Pulmonary artery endothelial cell (primary cell): ENCODE measurements around the gene KMT5C. TPM values are rescaled to one million over a fixed set of nuclear protein-coding genes. Genes with fewer than 3 reads are reported as not detected.
A peak's percentile ranks its signal among the peaks of the same experiment; 100 is the strongest.

ENCODE experiments used
- DNase-seq: peaks from one replicate; pipeline ENCODE4 v3.0.0-alpha.2; 2011; ENCODE audit warnings: low read depth, low spot score
- total RNA-seq: library from RNA; depleted of rRNA; stranded (reverse); fragments of >200 nt; gene quantifications from 2 replicates; pipeline ENCODE4 v1.2.3, GENCODE V29; 2014

The KMT5C gene
- total RNA-seq, 1 donor from 2014 or later, result 4.3 TPM

DNA sequence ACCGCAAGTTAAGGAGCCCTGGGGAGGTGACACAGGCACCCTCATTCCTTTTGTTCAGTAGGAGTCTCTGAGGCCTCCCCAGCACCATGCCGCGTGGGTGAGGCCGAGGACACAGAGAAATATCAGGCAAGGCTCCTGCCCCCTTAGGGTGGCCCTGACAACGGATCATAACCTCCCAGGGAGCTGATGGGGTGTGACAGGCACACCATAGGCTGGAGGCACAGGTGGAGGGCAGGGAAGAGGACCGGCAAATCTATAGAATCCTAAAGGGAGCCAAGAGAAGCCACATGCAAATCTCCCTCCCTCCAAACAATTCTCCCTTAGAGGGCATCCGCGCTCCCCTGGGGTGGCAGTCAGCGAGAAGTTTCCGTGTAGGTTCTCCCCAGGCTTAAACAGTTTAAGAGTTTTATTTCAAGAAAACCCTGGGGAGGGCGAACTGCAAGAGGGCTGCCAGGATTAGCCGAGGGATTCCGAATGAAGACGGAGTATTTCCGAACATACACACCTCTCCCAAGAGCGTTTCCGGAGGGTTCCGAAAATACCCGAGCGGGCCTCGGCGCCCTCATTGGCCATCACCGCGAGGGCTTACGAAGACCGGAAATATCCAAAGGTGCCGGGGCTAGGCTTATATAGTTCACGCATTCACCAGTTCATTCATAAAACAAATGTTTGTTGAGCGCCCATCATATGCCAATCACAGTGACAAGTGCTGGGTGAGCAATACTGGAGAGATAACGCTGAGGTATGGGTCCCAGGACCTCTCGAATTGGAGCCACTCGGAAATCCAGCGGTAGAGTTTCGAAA, 45.4 kb downstream of the KMT5C start:
- peak; percentile 63 for DNase-seq

DNA sequence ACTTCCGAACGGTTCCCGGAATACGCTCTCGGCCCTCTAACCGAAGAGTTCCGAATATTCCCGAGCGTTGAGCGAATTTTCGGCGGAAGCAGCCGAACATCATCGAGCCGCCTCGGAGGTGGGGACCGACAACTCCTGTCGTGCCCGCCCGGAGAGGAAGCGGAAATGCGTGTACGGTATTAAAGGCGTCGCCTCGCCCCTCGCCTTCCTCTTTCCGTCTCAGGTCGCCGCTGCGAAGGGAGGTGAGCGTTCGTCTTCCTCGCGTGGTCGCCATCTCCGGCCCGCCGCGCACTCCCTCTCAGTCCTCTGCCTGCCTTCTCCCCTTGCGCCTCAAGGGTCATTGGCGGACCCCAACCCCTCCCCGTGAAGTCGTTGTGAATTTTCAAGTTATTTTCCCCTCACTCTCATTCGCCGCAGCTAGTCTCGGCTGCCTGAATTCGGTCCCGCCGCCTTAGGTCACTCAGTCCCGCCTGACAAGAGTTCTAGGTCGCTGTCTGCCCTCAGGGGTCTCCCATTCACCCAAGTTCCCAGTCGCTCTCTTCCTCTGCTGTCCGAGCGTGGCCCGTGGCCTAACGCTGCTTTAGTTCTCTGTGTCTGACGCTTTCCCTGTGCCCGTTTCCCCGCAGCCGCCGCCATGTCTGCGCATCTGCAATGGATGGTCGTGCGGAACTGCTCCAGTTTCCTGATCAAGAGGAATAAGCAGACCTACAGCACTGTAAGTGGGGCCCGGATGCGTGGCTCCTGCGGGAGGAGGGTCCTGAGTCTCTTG, 46.2 kb downstream of the KMT5C start, which contains the start of gene RPL28:
RPL28 (plus strand) TSS at position 209 of the 769 bp plus-strand sequence; CDS start at position 635, 426 bp downstream.
- peak; percentile 90 for DNase-seq

DNA sequence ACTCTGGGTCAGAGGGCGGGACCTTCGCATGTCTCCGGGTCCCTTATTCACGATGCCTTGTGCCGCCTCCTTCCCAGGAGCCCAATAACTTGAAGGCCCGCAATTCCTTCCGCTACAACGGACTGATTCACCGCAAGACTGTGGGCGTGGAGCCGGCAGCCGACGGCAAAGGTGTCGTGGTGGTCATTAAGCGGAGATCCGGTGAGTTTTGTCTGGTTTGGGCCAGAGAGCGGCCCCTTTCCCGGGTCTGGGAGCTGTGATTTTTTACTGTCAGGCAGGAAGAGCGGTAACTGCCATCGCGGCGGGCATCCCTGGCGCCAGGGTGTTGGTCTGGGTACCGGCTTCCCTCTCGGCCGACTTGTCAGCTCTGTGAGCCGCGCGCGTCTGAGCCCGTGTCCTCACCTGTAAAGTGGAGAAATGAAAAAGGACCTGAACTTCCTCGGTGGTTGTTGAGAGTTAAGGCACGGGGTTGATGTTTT, 46.9 kb downstream of the KMT5C start:
- DNase-seq, result no peak

DNA sequence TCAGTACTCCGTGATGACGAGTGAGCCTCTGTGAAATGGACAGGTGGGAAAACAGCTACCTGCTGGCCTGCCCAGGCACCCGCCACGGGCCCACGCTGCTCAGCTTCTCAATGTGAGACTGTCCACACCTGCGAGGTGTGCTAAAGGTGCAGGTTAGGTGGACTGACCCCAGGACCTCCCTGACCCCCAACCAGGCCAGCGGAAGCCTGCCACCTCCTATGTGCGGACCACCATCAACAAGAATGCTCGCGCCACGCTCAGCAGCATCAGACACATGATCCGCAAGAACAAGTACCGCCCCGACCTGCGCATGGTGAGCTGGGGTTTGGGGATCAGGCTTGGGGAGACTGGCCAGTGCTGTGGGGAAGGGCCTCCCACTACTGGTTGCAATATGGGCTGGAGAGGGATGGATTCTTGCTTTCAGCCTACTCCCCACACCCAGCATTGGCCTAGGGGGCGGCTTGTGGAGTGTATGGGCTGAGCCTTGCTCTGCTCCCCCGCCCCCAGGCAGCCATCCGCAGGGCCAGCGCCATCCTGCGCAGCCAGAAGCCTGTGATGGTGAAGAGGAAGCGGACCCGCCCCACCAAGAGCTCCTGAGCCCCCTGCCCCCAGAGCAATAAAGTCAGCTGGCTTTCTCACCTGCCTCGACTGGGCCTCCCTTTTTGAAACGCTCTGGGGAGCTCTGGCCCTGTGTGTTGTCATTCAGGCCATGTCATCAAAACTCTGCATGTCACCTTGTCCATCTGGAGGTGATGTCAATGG, 48.2 kb downstream of the KMT5C start:
- no peak for DNase-seq

DNA sequence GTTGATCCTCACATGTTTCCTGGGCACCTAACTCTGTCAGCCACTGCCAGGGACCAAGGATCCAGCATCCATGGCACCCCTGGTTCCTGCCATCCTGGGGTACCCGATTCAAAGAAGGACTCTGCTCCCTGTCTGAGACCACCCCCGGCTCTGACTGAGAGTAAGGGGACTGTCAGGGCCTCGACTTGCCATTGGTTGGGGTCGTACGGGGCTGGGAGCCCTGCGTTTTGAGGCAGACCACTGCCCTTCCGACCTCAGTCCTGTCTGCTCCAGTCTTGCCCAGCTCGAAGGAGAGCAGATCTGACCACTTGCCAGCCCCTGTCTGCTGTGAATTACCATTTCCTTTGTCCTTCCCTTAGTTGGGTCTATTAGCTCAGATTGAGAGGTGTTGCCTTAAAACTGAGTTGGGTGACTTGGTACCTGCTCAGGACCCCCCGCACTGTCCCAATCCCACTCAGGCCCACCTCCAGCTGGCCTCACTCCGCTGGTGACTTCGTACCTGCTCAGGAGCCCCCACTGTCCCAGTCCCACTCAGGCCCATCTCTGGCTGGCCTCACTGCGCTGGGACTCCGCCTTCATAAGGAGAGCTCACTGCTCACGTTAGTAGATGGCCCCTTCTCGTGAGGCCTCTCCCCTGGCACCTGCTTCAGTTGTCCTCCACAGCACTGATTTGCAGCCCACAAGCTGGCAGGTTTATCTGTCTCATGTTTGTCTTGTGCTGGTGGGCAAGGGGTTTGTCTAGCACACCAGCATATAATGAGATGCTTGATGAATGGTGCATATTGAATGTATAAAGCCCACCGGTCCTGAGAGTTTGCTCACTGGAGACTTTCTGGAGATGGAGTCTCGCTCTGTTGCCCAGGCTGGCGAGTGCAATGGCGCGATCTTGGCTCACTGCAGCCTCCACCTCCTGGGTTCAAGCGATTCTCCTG, 50.0 kb downstream of the KMT5C start:
- no peak for DNase-seq

DNA sequence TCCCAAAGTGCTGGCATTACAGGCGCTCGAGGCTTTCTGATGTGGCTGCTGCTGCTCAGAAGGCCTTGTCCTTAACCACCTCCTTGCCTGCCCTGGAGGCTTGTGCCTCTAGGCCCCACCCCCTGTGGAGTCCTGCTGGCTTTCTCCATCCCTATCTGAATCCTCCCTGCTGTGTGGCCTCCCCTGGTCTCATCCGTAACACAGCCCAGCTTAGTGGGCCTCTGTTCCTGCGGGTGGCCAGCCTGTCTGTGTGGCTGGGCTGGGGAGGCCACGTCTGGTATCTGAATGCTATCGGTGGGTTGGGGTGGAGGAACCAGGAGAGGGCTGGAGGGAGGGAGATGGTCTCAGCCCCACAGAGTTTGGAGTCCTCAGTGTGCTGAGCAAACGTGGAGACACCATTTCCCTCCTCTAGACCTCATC, 50.8 kb downstream of the KMT5C start:
- no peak for DNase-seq

DNA sequence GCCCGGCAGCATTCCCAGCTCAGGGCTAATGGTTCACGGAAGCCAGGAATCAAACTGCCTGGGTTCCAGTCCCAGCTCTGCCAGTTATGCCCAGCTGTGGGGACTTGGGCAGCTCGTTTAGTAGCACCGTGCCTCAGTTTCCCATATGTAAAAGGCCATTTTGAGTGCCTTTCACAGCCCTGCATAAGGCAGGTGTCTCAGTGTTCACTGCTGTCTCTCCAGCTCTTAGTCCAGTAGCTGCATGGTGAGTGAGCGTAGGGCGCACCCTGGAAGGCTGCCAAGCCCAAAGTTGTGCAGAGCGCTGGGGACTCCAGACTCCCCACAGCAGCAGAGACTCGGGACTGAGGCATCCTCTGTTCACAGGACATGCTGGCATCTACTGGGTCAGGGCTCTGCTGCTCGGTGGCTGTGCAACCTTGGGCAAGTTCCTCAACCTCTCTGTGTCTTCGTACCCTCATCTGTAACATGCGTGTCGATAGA, 51.6 kb downstream of the KMT5C start:
- DNase-seq, result no peak

DNA sequence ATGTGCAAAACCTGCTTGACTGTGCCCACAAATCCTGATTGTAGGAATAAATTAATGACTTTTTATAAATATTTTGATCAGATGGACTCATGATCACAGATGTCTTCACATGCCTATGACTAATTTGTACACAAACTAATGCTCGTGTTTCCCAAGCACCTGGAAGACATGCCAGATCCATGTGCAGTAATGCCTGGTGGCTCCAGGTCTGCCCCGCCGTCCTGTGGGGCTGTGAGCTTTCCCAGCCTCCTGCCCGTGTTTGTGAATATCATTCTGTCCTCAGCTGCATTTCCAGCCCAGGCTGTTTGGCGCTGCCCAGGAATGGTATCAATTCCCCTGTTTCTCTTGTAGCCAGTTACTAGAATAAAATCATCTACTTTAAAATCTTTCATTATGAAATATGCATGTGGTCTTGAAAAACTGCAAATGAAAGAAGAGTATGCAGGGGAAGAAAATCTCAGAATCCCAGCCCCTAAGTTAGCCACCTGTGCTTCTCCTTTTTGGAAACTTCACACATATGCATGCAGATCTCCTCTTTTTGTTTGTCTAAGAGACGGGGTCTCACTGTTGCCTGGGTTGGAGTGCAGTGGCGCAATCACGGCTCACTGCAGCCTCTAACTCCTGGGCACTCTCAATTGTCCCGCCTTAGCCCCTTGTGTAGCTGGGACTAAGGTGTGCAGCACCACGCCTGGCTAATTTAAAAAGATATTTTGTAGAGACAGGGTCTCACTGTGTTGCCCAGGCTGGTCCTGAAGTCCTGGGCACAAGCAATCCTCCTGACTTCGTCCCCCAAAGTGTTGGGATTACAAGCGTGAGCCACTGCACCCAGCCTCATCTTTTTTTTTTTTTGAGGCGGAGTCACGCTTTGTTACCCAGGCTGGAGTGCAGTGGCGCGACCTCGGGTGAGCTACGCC, 52.3 kb downstream of the KMT5C start:
- no peak for DNase-seq

DNA sequence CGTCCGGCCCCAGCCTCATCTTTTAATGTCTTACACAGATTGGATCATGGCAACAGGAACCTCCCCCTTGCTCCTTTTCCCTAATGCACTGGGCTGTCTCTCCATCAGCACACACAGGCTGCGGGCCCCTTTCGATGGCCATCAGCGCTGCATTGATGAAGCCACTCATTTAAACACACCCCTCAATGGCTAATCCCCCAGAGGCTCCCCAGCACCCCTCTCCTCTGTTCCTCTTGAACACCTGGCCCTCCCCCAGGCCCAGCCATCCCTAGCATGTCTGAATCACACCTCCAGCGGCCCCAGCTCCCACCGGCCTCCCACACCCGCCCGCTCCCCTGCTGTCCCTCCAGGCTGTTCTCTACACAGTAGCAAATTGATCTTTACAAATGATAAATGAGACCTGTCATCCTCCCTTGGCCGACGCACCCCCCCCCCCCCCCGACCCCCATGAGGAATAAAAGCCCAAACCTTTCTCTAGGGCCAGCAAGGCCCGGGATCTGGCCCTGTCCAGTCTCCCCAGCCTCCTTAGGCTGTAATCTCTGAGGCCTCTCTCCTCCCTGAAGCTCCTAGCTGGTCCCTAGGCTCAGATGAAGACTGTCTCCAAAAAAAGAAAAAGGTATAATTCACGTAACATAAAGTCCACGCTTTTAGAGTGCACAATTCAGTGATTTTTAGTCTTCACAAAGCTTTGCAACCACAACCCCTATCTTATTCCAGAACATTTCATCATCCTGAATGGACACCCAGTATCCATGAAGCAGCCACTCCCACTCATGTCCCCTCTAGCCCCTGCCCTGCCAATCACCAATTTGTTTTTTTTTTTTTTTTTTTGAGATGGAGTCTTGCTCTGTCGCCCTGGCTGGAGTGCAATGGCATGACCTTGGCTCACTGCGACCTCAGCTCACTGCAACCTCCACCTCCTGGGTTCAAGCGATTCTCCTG, 53.4 kb downstream of the KMT5C start:
- DNase-seq, result no peak

Other genes starting within 250 kb of the KMT5C start
- 34.8 and 37.1 TPM in 2 replicates for gene PPP1R12C, start 222.2 kb upstream of the KMT5C start, total RNA-seq
- gene TNNT1, start 190.7 kb upstream of the KMT5C start, total RNA-seq, result 2.0 and 2.3 TPM in 2 replicates
- not detected in 2 replicates for gene TNNI3, start 182.1 kb upstream of the KMT5C start, total RNA-seq
- 0.32 and 0.73 TPM in 2 replicates for gene DNAAF3, start 173.3 kb upstream of the KMT5C start, total RNA-seq
- not detected in 2 replicates for gene SYT5, start 159.6 kb upstream of the KMT5C start, total RNA-seq
- 0.46 and 1.2 TPM in 2 replicates for gene PTPRH, start 130.4 kb upstream of the KMT5C start, total RNA-seq
- 0.73 and 1.1 TPM in 2 replicates for gene TMEM86B, start 111.1 kb upstream of the KMT5C start, total RNA-seq
- 32.5 and 33.0 TPM in 2 replicates for gene PPP6R1, start 80.9 kb upstream of the KMT5C start, total RNA-seq
- gene HSPBP1, start 59.8 kb upstream of the KMT5C start, total RNA-seq, result 30.1 and 37.8 TPM in 2 replicates
- 0.07 and 0.40 TPM in 2 replicates for gene BRSK1, start 55.9 kb upstream of the KMT5C start, total RNA-seq
- not detected in 2 replicates for gene TMEM150B, start 14.5 kb upstream of the KMT5C start, total RNA-seq
- gene COX6B2, start 14.8 kb downstream of the KMT5C start, total RNA-seq, result not detected in 2 replicates
- gene GARIN5B, start 23.4 kb downstream of the KMT5C start, total RNA-seq, result not detected in 2 replicates
- gene IL11, start 30.6 kb downstream of the KMT5C start, total RNA-seq, result 0.33 TPM in 1 of 2 replicates, not detected in the other
- not detected in 2 replicates for gene TMEM190, start 37.0 kb downstream of the KMT5C start, total RNA-seq
- gene TMEM238, start 44.4 kb downstream of the KMT5C start, total RNA-seq, result 0.21 and 0.46 TPM in 2 replicates
- 208 and 256 TPM in 2 replicates for gene RPL28, start 46.1 kb downstream of the KMT5C start, total RNA-seq
- gene UBE2S, start 67.9 kb downstream of the KMT5C start, total RNA-seq, result 150 and 327 TPM in 2 replicates
- not detected in 2 replicates for gene SHISA7, start 103.4 kb downstream of the KMT5C start, total RNA-seq
- 36.0 and 63.3 TPM in 2 replicates for gene ISOC2, start 121.8 kb downstream of the KMT5C start, total RNA-seq
- not detected in 2 replicates for gene C19orf85, start 124.9 kb downstream of the KMT5C start, total RNA-seq
- 0.99 and 1.1 TPM in 2 replicates for gene ZNF628, start 136.7 kb downstream of the KMT5C start, total RNA-seq
- gene NAT14, start 145.3 kb downstream of the KMT5C start, total RNA-seq, result 9.8 and 21.2 TPM in 2 replicates
- 0.11 and 0.13 TPM in 2 replicates for gene SSC5D, start 148.6 kb downstream of the KMT5C start, total RNA-seq
- gene SBK2, start 197.3 kb downstream of the KMT5C start, total RNA-seq, result not detected in 2 replicates
- 0.13 and 0.28 TPM in 2 replicates for gene SBK3, start 205.7 kb downstream of the KMT5C start, total RNA-seq
- 2.6 and 4.1 TPM in 2 replicates for gene ZNF579, start 241.0 kb downstream of the KMT5C start, total RNA-seq